COLO668 (cell line): ENCODE results near the gene GIMAP5.
"Not testable (repeated sequence)": the region's sequence is repeated elsewhere in the genome, so short reads cannot be mapped to it uniquely, and the experiment has no call there.

Experiments
- DNase-seq: peaks from one replicate; lab custom pipeline; 2025; ENCODE audit not compliant: unreplicated experiment; lab: John Stamatoyannopoulos, UW

Gene GIMAP5

DNA sequence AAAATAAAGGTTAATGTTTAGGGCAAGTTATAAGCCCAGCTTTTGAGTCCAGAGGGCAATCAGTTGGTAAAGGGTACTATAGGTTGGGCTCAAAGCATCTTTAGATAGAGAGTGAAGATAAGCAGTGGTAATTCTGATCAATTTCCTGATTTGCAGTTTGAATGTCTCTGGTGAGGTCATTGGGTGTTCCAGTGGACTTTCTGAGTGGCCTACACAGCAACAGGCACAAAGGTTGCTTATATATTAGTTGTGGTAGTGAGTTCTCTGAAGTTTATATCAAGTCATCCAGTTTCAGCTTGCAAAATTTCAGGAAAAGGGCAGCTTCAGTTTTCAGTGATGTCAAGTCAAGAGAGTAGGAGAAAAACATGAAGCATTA is 29.1 kb downstream of the GIMAP5 start:
- DNase-seq, result no peak

DNA sequence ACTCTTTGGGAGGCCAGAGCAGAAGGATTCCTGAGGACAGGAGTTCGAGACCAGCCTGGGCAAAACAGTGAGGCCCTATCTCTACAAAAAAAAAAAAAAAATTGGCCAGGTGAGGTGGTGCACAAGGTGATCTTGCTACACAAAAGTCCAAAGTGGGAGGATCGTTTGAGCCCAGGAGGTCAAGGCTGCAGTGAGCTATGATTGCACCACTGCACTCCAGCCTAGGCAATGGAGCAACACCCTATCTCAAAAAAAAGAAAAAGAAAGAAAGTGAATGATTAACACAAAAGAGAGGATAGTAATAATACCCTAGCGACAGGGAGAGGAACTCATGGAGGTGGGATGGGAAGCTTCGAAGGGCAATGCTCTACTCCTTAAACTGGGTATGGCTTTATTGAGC is 32.5 kb downstream of the GIMAP5 start:
- DNase-seq, result no peak

DNA sequence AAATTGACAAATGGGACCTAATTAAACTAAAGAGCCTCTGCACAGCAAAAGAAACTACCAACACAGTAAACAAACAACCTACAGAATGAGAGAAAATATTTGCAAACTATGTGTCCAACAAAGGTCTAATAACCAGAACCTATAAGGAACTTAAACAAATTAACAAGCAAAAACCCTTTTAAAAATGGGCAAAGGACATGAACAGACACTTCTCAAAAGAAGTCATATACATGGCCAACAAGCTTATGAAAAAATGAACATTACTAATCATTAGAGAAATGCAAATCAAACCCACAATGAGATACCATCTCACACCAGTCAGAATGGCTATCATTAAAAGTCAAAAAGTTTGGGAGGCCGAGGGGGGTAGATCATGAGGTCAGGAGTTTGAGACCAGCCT is 36.9 kb downstream of the GIMAP5 start:
- DNase-seq, result not testable (repeated sequence)

DNA sequence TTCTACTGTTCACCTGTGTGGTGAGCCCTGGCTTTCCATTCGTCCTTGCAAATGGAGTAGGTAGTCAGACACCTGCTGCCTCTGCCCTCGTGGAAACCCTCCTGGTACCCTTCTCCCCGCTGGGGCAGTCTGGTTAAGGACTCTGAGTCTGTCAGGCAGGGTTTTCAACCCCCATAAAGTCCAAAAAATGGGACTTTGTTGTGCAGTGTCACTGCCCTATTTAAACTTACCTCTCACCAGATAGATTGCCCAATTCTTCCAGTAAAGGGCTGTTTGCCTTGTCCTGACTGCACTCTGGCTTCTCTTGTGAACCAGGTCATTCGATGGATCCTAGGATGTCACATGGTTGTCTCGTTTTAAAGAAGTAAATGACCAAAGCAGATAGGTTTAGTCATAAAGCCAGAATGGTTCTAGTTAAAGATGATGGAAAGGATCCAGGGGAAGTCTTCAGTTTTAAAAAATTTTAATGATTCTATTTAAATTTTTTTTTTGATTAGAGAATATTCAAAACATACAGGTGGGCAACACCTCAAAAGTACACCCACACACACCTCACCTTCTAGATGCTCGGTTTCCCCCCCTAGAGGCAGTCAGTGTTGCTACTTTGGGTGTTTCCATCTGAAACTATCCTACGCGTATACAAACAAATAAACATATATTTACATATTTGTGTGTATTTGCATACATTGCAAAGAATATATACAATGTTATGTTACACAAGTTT is 41.0 kb downstream of the GIMAP5 start:
- DNase-seq, result no peak

DNA sequence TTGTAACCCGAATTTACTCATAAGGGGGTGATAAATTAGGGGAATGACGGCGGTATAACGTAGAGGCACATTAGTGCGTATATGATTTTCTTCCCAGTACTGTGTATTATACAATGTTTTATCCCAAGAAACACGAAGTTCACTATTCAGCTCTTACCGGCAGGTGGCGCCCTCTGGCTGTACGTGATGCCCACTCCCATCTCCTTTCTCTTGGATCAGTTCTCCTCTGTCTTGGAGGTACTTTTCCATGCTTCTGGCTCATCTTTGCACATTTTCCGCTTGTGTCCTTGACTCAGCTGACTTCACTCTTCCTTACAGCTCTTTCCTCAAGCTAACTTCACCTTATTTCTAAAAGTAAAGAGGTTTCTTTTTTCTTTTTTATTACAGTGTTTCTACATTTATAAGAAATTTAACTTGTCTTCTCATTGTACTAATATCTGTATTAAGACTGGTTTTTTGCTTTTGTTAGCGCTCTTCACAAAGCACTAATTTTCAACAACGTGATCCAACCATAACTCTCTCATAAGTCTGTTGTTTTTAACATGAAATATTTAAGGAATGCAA is 41.6 kb downstream of the GIMAP5 start:
- DNase-seq, result peak; percentile 83

DNA sequence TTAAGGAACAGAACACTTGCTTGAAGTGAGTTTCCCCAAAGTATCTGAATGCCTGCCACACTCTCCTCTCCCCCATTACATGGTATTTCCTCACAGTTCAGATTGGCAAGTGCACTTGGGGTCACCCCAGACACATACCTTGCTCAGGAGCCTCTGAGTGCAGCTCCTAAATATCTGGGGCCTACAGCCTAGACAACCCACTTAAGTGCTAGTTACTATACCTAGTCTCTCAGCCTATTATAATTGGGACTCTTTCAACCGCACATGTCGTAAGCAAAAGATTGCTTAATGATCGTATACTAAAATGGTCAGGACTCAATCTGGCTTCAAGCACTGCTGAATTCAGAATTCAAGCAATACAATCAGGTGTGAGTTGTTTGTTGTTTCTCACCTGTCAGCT is 43.1 kb downstream of the GIMAP5 start:
- DNase-seq, result no peak

DNA sequence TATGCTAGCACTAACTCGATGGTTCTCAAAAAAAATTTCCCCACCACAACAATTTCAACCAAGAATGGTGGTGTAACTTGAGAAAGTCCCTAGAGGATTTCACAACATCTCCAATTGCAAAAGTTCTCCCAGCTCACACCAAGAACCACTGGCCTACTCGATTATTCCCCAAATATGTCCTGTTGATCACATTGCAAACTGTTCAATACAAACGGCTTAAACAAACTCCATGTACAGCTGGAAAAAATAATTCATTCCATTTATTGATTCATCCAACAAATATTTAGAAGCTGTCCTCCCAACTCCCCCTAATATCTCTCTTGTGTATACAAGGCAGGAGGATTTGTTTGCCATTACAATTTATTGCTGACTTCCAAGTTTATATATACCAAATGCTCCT is 43.9 kb downstream of the GIMAP5 start:
- DNase-seq, result no peak

DNA sequence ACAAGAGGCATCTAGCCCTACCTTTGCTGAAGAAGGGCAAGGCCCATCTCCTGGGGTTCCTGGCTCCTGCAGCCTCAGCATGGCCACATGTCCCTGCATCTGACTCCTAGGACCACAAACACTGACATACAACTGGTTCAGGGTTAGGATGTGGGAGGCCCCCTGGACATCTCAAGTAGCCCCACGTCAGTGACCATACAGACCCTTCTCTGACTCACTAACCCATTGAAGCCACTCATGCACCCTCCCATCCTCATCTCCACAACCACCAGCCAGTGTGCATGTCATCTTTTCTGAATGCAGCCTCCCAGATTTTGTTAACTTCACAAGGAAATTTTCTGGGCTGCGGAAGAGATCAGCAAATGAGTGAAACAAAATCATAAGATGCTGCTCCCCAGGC is 44.7 kb downstream of the GIMAP5 start:
- no peak for DNase-seq

DNA sequence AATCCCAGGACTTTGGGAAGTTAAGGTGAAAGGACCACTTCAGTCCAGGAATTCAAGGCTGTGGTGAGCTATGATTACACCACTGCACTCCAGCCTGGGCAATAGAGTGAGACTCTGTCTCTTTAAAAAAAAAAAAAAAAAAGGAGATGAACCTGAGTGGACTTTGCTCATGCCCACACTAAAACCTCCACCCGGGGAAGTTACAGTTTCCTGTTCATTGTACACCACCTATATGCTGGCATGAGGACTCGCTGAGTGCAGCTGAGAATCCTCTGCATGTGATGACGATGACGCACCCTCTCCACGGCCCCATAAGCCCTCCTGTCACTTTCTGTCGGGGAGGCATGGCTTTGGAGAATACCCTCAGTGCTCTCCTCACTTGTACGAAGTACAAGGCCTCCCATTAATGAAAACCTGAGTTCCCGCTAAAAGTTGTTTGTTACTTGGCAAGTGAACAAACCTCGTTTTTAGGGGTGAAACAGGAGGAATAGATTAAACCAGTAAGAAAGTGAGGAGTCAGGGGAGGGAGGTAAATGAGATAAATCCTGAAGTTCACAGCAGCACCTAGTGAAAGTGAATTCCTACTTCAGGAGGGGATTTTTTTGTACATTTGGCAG is 47.0 kb downstream of the GIMAP5 start:
- peak; percentile 81 for DNase-seq

DNA sequence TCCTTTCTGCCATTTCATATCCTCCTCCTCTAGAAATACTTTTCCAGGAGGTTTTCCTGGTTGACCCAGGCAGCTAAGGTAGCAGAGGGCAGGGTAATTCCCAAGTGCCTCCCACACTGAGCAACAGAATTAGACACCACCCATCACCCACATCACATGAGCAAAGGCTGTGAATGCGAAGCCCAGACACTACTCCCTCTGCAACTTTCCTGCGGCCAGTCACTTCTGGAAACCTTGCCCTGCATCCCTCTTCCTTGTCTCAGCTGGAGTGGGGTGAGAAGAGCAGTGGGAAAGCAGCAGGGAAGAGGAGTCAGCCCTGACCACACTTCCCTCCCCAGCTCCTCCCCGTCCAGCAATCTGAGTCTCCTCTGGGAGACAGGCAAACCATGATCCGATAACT is 47.7 kb downstream of the GIMAP5 start:
- DNase-seq, result no peak

DNA sequence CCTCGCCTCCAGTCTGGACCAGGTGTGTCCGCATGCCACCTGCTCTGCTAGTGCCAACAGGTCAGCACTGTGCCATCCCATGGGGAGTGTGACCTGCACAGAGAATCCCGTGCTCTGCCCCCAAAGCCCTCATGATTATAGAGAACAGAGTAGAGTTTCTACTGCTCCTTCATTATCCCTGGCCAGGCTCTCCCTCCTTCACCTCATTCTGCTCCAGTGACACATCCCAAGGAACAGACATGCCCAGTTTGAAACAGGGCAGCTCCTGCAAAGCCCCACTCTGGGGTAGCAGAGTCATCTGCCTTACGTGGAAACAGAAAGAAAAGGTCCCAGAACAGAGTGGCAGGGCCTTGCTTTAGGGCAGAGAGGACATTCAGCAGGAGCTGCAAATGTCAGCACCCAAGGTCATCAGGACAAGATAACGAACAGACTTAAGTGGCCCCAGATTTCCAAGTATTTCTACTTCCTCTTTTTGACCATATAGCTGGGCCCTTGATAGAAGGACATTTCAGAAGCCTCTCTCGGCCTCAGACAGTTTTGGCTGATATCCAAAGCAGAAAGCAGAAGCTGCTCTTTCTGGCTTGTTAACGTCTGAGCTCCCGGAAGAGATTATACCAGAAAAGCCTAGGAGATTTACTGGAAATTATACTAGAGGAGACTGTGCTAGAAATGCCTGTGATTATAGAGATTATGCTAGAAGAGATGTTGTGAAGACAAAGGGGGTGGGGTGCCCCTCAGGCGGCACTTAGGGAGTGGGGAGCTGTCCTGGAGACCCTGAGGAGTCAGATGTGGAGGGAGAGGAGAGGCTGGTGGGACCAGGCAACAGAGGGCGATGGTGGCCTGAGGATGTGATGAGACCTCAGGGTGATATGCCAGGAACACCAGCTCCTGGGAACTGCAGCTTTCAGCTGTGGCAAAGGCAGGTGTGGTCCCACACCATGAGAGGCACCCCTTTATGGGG is 50.4 kb downstream of the GIMAP5 start:
- peak; percentile 59 for DNase-seq

DNA sequence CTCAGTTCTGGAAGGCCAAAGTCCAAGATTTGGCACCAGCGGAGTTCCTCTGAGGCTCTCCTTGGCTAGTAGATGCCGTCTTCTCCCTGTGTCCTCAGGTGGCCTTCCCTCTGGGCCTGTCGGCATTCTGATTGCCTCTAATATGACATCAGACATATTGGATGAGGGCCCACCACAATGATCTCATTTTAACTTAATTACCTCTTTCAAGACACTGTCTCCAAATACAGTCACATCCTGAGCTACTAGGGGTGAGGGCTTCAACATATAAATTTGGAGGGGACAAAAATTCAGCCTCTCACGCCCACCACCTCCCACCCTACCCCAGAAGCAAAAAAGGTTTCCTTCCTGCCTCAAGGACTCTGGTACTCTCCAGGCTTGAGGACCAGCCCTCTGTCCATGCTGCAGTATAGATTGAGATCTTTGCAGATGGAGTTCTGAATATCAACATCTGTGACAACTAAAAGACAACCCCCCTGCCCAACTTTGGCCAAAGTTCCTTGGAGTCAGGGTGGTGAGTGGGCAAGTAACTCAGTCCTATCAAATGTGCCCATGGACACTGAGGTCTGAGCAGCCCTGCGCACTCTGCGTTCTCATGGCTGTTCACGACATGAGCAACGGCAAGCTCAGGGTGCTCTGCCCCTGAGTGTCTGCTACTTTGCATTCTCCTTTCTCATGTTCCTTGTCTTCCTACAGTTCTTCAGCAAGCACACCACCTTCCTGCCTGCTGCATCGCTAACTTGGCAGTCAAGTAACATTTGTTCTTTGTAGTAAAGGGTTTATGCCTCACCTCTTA is 51.5 kb downstream of the GIMAP5 start:
- DNase-seq, result no peak

DNA sequence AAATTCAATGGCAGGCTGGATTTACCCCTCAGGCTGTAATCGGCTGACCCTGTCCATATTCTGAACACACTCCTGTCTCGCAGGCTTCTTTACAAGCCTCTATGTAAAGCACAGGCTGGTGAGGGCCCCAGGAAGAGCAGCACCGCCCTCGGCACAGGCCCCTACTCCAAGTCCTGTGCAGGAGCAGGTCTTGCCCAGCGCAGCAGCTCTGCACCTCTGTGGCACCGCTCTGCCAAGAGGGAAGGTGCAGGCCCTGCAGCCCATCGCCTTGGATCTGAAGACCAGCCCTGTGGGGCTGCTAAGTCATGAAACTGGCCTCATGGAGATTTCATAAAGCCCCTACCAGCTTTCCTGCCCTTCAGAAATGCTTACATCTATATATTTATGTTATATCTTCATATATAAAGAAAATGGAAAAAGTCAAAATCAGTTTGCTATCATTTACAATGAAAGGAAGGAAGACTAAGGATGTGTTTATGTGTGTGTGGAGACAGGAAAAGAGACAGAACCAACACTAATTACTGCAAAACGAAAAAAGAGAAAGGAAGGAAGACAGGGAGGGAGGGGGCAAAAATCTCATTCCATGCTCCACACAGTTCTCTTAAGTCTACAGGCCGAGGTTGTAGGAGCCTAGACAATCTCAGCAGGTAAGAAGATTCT is 53.3 kb downstream of the GIMAP5 start:
- DNase-seq, result no peak

DNA sequence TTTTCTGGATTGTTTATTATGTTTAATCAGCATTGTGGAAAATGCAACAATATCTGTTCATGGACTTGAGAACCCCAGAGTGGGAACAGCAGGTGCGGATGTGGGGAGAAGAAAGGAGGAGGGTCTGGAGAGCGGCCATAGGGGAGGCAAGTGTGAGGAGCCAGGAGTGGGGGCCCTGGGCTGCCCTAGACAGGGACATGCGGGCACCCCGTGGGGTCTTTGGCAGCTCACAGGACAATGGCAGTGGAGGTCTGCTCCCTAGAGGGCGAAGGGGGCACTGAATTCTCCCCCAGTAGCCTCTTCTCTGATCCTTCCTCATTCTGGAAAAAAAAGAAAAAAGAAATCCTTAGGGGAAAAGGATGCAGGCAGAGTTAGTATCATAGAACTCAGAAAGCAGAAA is 54.1 kb downstream of the GIMAP5 start:
- no peak for DNase-seq

DNA sequence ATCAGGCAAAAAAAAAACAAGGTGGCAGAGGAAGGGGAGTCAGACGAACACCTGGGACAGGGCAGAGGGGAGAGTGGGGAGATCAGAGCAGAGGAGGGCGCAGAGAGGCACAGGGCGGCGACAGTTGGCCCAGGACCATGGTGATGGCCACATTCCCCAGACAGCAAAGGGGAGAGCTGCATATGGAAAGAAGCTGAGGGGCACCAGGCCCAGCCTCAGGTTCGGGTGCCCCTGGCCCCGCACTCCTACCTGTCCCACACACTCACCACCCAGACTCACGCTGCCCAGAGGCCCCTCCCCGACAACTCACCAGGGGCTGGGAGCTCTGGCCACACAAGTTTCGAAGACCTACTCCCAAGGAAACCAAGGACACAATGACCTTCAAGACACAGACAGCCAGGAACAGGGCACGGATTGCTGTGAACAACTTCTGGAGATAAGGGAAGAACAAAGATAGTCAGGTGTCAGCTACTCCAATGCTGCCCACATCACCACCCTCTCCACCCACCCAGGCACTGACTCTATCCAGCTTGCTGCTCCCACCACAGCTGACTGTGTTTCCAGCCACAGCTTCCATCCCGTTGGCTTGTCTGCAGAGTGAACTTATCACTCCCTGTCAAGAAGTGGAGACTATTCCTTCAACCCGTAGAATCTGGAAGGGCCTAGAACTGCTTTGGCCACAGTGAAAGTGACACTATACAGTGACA is 54.7 kb downstream of the GIMAP5 start:
- no peak for DNase-seq
